DND-41 (cell line): ENCODE data around the gene DOCK4.

Source experiments
- EZH2 ChIP-seq: IDR thresholded peaks from 3 replicates; pipeline ENCODE4 v1.6.1; 2012; ENCODE audit warnings: borderline replicate concordance, low read depth, mild to moderate bottlenecking, moderate library complexity, low read length, inconsistent platforms; ENCODE audit not compliant: severe bottlenecking
- TF ChIP-seq, protein P1 (sequence below): IDR thresholded peaks from 2 replicates; pipeline ENCODE4 v1.5.1; 2012; ENCODE audit warnings: borderline replicate concordance, low read length, moderate library complexity, mild to moderate bottlenecking; ENCODE audit not compliant: poor library complexity, severe bottlenecking; ENCODE audit errors: extremely low read depth

DNA sequence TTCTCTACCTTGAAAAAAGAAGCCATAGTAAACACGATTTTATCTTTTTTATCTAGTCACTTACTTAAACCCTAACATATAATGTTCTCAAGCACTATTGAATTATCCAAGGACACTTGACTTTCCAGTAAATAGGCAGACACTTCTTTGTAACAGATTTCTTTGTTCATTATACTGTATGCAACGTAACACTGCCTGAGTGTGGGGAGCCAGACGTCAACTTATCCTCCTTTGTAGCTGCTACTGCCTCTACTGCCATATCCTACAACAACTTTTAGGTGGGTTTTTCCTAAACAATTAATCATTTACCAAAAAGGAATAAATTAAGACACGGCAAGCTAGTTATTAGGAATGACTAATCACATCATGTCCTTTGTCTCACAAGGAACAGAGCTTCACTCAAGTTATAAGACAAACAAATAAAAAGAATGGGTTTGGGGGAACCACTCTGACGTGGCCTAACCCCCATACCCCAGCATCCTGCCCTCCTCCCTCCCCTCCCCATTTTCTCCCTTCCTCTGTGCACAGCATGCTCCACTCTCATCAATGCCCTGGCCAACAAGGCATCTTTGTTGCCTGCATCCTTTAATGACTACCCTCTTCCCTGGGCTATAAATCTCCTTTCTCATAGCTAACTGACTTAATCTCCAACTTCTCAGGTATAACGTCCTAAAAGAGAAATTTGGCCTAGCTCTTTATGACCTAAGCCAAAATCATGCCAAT lies 43.3 kb downstream of the DOCK4 start:
- TF ChIP-seq, protein P1, sequence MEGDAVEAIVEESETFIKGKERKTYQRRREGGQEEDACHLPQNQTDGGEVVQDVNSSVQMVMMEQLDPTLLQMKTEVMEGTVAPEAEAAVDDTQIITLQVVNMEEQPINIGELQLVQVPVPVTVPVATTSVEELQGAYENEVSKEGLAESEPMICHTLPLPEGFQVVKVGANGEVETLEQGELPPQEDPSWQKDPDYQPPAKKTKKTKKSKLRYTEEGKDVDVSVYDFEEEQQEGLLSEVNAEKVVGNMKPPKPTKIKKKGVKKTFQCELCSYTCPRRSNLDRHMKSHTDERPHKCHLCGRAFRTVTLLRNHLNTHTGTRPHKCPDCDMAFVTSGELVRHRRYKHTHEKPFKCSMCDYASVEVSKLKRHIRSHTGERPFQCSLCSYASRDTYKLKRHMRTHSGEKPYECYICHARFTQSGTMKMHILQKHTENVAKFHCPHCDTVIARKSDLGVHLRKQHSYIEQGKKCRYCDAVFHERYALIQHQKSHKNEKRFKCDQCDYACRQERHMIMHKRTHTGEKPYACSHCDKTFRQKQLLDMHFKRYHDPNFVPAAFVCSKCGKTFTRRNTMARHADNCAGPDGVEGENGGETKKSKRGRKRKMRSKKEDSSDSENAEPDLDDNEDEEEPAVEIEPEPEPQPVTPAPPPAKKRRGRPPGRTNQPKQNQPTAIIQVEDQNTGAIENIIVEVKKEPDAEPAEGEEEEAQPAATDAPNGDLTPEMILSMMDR = no peak
- TF ChIP-seq EZH2 = no peak
